BJ (cell line): ENCODE data around the gene ARL17B. TPM values are rescaled to one million over a fixed set of nuclear protein-coding genes. Genes with fewer than 3 reads are reported as not detected.
"Not testable (repeated sequence)": the region's sequence is repeated elsewhere in the genome, so short reads cannot be mapped to it uniquely, and the experiment has no call there.

Experiments used
- CTCF ChIA-PET: fragments of 350-600 bp; formaldehyde crosslinking; extraction: SDS; loops from one replicate; lab custom pipeline; 2021; ENCODE audit warnings: antibody characterized with exemption, inconsistent platforms; lab: Yijun Ruan, JAX
- POLR2A ChIA-PET: fragments of 300-600 bp; sonication (Branson Sonifier 250); formaldehyde crosslinking; extraction: SDS; loops from one replicate; lab custom pipeline; 2021; ENCODE audit warnings: antibody characterized with exemption; lab: Charles Lee
- DNase-seq: peaks from one replicate; pipeline ENCODE4 v3.0.0-alpha.2; 2011; ENCODE audit warnings: low read depth
- H3K27me3 ChIP-seq: 2 replicates; pipeline ENCODE4 v1.6.0; 2011; ENCODE audit warnings: low read length; ENCODE audit not compliant: control insufficient read depth, insufficient read depth
- H3K36me3 ChIP-seq: 2 replicates; pipeline ENCODE4 v1.5.1; 2011; ENCODE audit warnings: low read length; ENCODE audit not compliant: control insufficient read depth, insufficient read depth
- H3K4me3 ChIP-seq: 2 replicates; pipeline ENCODE4 v1.5.1; 2011; ENCODE audit warnings: low read depth, mild to moderate bottlenecking, control low read depth, low read length
- CTCF ChIP-seq: IDR thresholded peaks from 2 replicates; pipeline ENCODE4 v1.5.1; 2011; ENCODE audit warnings: low read depth, mild to moderate bottlenecking, control low read depth, inconsistent platforms, low read length, moderate library complexity; ENCODE audit not compliant: insufficient read depth
- polyA plus RNA-seq: library from polyadenylated mRNA; depleted of rRNA; stranded (reverse); fragments of >200 nt; gene quantifications from 2 replicates; pipeline ENCODE4 v1.2.3, GENCODE V29; 2011

The ARL17B gene
- polyA plus RNA-seq, 1 experiment = 7.1 TPM

- TF ChIP-seq CTCF = peak; percentile 79
- peak; percentile 34 for DNase-seq
- H3K4me3 ChIP-seq, H3K36me3 ChIP-seq, POLR2A ChIA-PET, H3K27me3 ChIP-seq: not testable (repeated sequence)
- CTCF ChIA-PET = interaction anchor here (0.6 to 2.3 kb wide), 30 partner anchors 10 to 711 kb away, joined by 3 to 31 read pairs (median 3); partner anchors contain the start of genes KANSL1 and STH
Measured at GRCh38 chr17:46286764-46287221, 74.8 kb downstream of the ARL17B start.

- H3K36me3 ChIP-seq, H3K27me3 ChIP-seq, H3K4me3 ChIP-seq, DNase-seq, POLR2A ChIA-PET: not testable (repeated sequence)
- CTCF ChIA-PET = interaction anchor here (1.0 to 1.7 kb wide), 4 partner anchors 11 to 21 kb away, joined by 6 to 25 read pairs (median 8); no protein-coding TSS in a partner anchor
Measured at GRCh38 chr17:46285500-46285899, 76.1 kb downstream of the ARL17B start.

- DNase-seq = not testable (repeated sequence)
- CTCF ChIA-PET = interaction anchor here (1.1 kb wide), 1 partner anchor 17 kb away, joined by 7 read pairs; no protein-coding TSS in a partner anchor
Measured at GRCh38 chr17:46284467-46284866, 77.1 kb downstream of the ARL17B start.

GRCh38 chr17:46282635-46283034, 78.9 kb downstream of the ARL17B start:
- DNase-seq, H3K4me3 ChIP-seq, POLR2A ChIA-PET, CTCF ChIA-PET, H3K36me3 ChIP-seq, H3K27me3 ChIP-seq: not testable (repeated sequence)

More at GRCh38 chr17:46284467-46284866, 77.1 kb downstream of the ARL17B start:
- H3K36me3 ChIP-seq, POLR2A ChIA-PET, H3K27me3 ChIP-seq, H3K4me3 ChIP-seq: not testable (repeated sequence)

- H3K4me3 ChIP-seq, CTCF ChIA-PET, DNase-seq, H3K27me3 ChIP-seq, H3K36me3 ChIP-seq, POLR2A ChIA-PET: not testable (repeated sequence)
Measured at GRCh38 chr17:46281336-46281735, 80.2 kb downstream of the ARL17B start.

- CTCF ChIA-PET = interaction anchor here (0.6 to 1.3 kb wide), 2 partner anchors 10 to 280 kb away, joined by 3 to 5 read pairs; no protein-coding TSS in a partner anchor
Measured at GRCh38 chr17:46276728-46277479, 84.7 kb downstream of the ARL17B start.

GRCh38 chr17:46274238-46274637, 87.3 kb downstream of the ARL17B start:
- ChIA-PET CTCF (interaction anchor here (1.2 to 2.6 kb wide), 2 partner anchors 9 to 12 kb away, joined by 4 to 8 read pairs; no protein-coding TSS in a partner anchor), POLR2A (no interaction called here)
- H3K27me3 ChIP-seq = 0 out of 2 replicates have a peak, but pooled peaks cover 4% of the 10 kb centered on the region

More at GRCh38 chr17:46276728-46277479, 84.7 kb downstream of the ARL17B start:
- DNase-seq, POLR2A ChIA-PET, H3K4me3 ChIP-seq, H3K36me3 ChIP-seq, H3K27me3 ChIP-seq: not testable (repeated sequence)

More at GRCh38 chr17:46274238-46274637, 87.3 kb downstream of the ARL17B start:
- Histone ChIP-seq H3K4me3 (no peak overlapping the region), H3K36me3 (no peaks in the 10 kb centered on the region)
- DNase-seq = no peak
- TF ChIP-seq CTCF = no peak
